ENCODE measurements around the gene AKAP9. TPM values are rescaled to one million over a fixed set of nuclear protein-coding genes. Genes with fewer than 3 reads are reported as not detected.

The AKAP9 gene
- total and polyA plus RNA-seq, 4 donors, result 14.6 to 97.7 (median 57.0) TPM

GRCh38 chr7:91929463-91929862, 11.2 kb upstream of the AKAP9 start:
- no peak for DNase-seq (ENCODE audit: low spot score)
- 90% methylated on average over 3 of the region's 3 CpGs for WGBS
- Histone ChIP-seq H3K27ac (ENCODE audit: low read depth in 1 of 2, low read length in 2 of 2) (no peak overlapping the region), H3K4me3 (ENCODE audit: low read depth in 1 of 3, low read length in 3 of 3) (no peak overlapping the region), H3K4me1 (ENCODE audit: control insufficient read depth in 4 of 4, insufficient read depth in 4 of 4, low read length in 3 of 4) (no peaks in the 10 kb centered on the region), H3K36me3 (ENCODE audit: control insufficient read depth in 4 of 4, insufficient read depth in 3 of 4, low read depth in 1 of 4, low read length in 3 of 4) (no peaks in the 10 kb centered on the region), H3K9me3 (ENCODE audit: control insufficient read depth in 4 of 4, low read length in 3 of 4) (no peaks in the 10 kb centered on the region), H3K9ac (ENCODE audit: low read depth in 1 of 2, low read length in 2 of 2) (no peak overlapping the region), H3K27me3 (ENCODE audit: control insufficient read depth in 4 of 4, insufficient read depth in 4 of 4, low read length in 3 of 4) (no peaks in the 10 kb centered on the region)
- TF ChIP-seq SP1 (IDR thresholded peaks at IDR 0.05) (no peak), RXRA (IDR thresholded peaks at IDR 0.05) (no peak), JUND (IDR thresholded peaks at IDR 0.05) (no peak), RAD21 (IDR thresholded peaks at IDR 0.05) (no peak), YY1 (IDR thresholded peaks at IDR 0.05) (no peak)
- TF ChIP-seq, protein P1, sequence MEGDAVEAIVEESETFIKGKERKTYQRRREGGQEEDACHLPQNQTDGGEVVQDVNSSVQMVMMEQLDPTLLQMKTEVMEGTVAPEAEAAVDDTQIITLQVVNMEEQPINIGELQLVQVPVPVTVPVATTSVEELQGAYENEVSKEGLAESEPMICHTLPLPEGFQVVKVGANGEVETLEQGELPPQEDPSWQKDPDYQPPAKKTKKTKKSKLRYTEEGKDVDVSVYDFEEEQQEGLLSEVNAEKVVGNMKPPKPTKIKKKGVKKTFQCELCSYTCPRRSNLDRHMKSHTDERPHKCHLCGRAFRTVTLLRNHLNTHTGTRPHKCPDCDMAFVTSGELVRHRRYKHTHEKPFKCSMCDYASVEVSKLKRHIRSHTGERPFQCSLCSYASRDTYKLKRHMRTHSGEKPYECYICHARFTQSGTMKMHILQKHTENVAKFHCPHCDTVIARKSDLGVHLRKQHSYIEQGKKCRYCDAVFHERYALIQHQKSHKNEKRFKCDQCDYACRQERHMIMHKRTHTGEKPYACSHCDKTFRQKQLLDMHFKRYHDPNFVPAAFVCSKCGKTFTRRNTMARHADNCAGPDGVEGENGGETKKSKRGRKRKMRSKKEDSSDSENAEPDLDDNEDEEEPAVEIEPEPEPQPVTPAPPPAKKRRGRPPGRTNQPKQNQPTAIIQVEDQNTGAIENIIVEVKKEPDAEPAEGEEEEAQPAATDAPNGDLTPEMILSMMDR (IDR thresholded peaks at IDR 0.05; ENCODE audit: low read depth, low read length, missing input control), result no peak
- TF ChIP-seq, protein P2, sequence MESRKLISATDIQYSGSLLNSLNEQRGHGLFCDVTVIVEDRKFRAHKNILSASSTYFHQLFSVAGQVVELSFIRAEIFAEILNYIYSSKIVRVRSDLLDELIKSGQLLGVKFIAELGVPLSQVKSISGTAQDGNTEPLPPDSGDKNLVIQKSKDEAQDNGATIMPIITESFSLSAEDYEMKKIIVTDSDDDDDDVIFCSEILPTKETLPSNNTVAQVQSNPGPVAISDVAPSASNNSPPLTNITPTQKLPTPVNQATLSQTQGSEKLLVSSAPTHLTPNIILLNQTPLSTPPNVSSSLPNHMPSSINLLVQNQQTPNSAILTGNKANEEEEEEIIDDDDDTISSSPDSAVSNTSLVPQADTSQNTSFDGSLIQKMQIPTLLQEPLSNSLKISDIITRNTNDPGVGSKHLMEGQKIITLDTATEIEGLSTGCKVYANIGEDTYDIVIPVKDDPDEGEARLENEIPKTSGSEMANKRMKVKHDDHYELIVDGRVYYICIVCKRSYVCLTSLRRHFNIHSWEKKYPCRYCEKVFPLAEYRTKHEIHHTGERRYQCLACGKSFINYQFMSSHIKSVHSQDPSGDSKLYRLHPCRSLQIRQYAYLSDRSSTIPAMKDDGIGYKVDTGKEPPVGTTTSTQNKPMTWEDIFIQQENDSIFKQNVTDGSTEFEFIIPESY (IDR thresholded peaks at IDR 0.05), result no peak
- TF ChIP-seq, protein P3, sequence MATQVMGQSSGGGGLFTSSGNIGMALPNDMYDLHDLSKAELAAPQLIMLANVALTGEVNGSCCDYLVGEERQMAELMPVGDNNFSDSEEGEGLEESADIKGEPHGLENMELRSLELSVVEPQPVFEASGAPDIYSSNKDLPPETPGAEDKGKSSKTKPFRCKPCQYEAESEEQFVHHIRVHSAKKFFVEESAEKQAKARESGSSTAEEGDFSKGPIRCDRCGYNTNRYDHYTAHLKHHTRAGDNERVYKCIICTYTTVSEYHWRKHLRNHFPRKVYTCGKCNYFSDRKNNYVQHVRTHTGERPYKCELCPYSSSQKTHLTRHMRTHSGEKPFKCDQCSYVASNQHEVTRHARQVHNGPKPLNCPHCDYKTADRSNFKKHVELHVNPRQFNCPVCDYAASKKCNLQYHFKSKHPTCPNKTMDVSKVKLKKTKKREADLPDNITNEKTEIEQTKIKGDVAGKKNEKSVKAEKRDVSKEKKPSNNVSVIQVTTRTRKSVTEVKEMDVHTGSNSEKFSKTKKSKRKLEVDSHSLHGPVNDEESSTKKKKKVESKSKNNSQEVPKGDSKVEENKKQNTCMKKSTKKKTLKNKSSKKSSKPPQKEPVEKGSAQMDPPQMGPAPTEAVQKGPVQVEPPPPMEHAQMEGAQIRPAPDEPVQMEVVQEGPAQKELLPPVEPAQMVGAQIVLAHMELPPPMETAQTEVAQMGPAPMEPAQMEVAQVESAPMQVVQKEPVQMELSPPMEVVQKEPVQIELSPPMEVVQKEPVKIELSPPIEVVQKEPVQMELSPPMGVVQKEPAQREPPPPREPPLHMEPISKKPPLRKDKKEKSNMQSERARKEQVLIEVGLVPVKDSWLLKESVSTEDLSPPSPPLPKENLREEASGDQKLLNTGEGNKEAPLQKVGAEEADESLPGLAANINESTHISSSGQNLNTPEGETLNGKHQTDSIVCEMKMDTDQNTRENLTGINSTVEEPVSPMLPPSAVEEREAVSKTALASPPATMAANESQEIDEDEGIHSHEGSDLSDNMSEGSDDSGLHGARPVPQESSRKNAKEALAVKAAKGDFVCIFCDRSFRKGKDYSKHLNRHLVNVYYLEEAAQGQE (IDR thresholded peaks at IDR 0.05), result no peak

GRCh38 chr7:91940171-91940570, 491 bp upstream of the AKAP9 start:
- Histone ChIP-seq H3K27me3 (ENCODE audit: control insufficient read depth in 4 of 4, insufficient read depth in 4 of 4, low read length in 3 of 4) (no peaks in the 10 kb centered on the region), H3K36me3 (ENCODE audit: control insufficient read depth in 4 of 4, insufficient read depth in 3 of 4, low read depth in 1 of 4, low read length in 3 of 4) (no peaks in the 10 kb centered on the region), H3K9ac (ENCODE audit: low read depth in 1 of 2, low read length in 2 of 2) (peak overlapping the region; percentile 50 to 92), H3K4me1 (ENCODE audit: control insufficient read depth in 4 of 4, insufficient read depth in 4 of 4, low read length in 3 of 4) (peaks cover 0 to 21% (median 9%) of the 10 kb centered on the region in 4 donors), H3K4me3 (ENCODE audit: low read depth in 1 of 3, low read length in 3 of 3) (peak overlapping the region; percentile 70 to 88 (median 81)), H3K9me3 (ENCODE audit: control insufficient read depth in 4 of 4, low read length in 3 of 4) (no peaks in the 10 kb centered on the region), H3K27ac (ENCODE audit: low read depth in 1 of 2, low read length in 2 of 2) (peak overlapping the region; percentile 79 to 94)
- WGBS, result under 1% methylated on average over 12 of the region's 12 CpGs
- DNase-seq (ENCODE audit: low spot score), result peak; percentile 46
- TF ChIP-seq SP1 (IDR thresholded peaks at IDR 0.05), result no peak
- peak in 1 of 2 donors; percentile 4 for TF ChIP-seq HNF4A (conservative IDR thresholded peaks at IDR 0.05)

DNA sequence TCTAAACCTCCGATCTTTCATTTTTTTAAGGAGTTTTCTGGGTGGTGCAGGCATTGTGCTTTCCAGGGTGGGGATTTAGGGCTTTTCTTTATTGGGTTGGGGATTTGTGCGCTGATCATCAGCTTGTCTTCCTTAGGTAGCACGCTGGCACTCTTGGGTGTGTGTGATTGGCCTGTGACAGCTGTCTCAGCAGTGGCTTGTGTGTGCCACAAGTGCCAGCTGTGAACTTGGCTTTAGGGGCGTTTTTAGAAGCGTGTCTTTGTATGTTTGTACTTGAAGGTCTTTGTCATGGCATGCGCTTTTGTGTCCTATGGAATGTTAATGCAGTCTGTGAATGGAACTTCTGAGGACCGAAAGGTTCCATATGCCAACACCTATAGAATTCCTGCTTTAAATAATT, 788 bp downstream of the AKAP9 start:
- peak; percentile 40 for DNase-seq (ENCODE audit: low spot score)
- 2% methylated on average over 7 of the region's 7 CpGs for WGBS
- Histone ChIP-seq H3K27ac (ENCODE audit: low read depth in 1 of 2, low read length in 2 of 2) (peak overlapping the region; percentile 79 to 94), H3K4me1 (ENCODE audit: control insufficient read depth in 4 of 4, insufficient read depth in 4 of 4, low read length in 3 of 4) (peaks cover 4 to 30% (median 10%) of the 10 kb centered on the region in 4 donors), H3K9ac (ENCODE audit: low read depth in 1 of 2, low read length in 2 of 2) (peak overlapping the region; percentile 50 to 92), H3K9me3 (ENCODE audit: control insufficient read depth in 4 of 4, low read length in 3 of 4) (no peaks in the 10 kb centered on the region), H3K27me3 (ENCODE audit: control insufficient read depth in 4 of 4, insufficient read depth in 4 of 4, low read length in 3 of 4) (no peaks in the 10 kb centered on the region), H3K4me3 (ENCODE audit: low read depth in 1 of 3, low read length in 3 of 3) (peak overlapping the region; percentile 70 to 88 (median 81)), H3K36me3 (ENCODE audit: control insufficient read depth in 4 of 4, insufficient read depth in 3 of 4, low read depth in 1 of 4, low read length in 3 of 4) (no peaks in the 10 kb centered on the region)
- TF ChIP-seq ATF3 (IDR thresholded peaks at IDR 0.05) (no peak), SP1 (IDR thresholded peaks at IDR 0.05) (no peak), RXRA (IDR thresholded peaks at IDR 0.05) (no peak), RAD21 (IDR thresholded peaks at IDR 0.05) (no peak), HNF4A (conservative IDR thresholded peaks at IDR 0.05) (no peak), FOXA1 (IDR thresholded peaks at IDR 0.05) (no peak), YY1 (IDR thresholded peaks at IDR 0.05) (no peak), FOXA2 (IDR thresholded peaks at IDR 0.05) (no peak), GABPA (IDR thresholded peaks at IDR 0.05 in 1 of 2, conservative IDR thresholded peaks at IDR 0.05 in 1 of 2) (no peak)
- TF ChIP-seq, protein P1 (IDR thresholded peaks at IDR 0.05; ENCODE audit: low read depth, low read length, missing input control), result no peak
